HepG2 (cell line): ENCODE measurements around the gene GAREM1. TPM values are rescaled to one million over a fixed set of nuclear protein-coding genes. Genes with fewer than 3 reads are reported as not detected.

Experiments
- ATAC-seq: fragments of 200-7000 bp; cut with Tn5 transposase; 3 replicates; pipeline ENCODE4 v1.9.1; 2020; ENCODE audit warnings: mild to moderate bottlenecking, moderate library complexity
- BruUV-seq: library from RNA; stranded (reverse); fragments of 400-500 nt; replicated peaks from 2 replicates; lab custom pipeline; 2021; lab: Mats Ljungman, UMichigan
- CTCF ChIA-PET: fragments of 300-600 bp; formaldehyde crosslinking; extraction: SDS; loops from one replicate; lab custom pipeline; 2021; ENCODE audit warnings: low total read pairs, inconsistent platforms, low intra/inter-chr PET ratio; lab: Yijun Ruan, JAX
- POLR2A ChIA-PET: fragments of 350-600 bp; sonication (Branson Sonifier 250); formaldehyde crosslinking; loops from one replicate; lab custom pipeline; 2020; ENCODE audit warnings: antibody characterized with exemption, inconsistent platforms; lab: Yijun Ruan, JAX
- DNase-seq: peaks from one replicate; pipeline ENCODE4 v3.0.0-alpha.2; 2015; ENCODE audit warnings: low spot score
- FAIRE-seq: peaks from 3 replicates; lab custom pipeline; 2011; peaks lifted over from hg19 to GRCh38; lab: Jason Lieb, UNC
- H2AFZ ChIP-seq: one replicate; pipeline ENCODE4 v1.6.1; 2011; ENCODE audit warnings: low read length, inconsistent platforms
- H3K27ac ChIP-seq: fragments of 300-600 bp; 3 replicates; pipeline ENCODE4 v1.8.0; 2011; ENCODE audit warnings: mixed run types, mild to moderate bottlenecking, mixed read lengths, low read length, inconsistent platforms; ENCODE audit not compliant: insufficient read depth; ENCODE audit errors: extremely low read length
- H3K27me3 ChIP-seq, 2 experiments: fragments of 200-600 bp in 1 of 2; 2 replicates in 1 of 2; 3 replicates in 1 of 2; pipeline versions ENCODE4 v1.6.0 to v1.8.0; 2011; ENCODE audit warnings: low read length in 2 of 2, mild to moderate bottlenecking in 2 of 2, moderate library complexity in 2 of 2, inconsistent platforms in 1 of 2; ENCODE audit not compliant: insufficient read depth in 2 of 2, control insufficient read depth in 1 of 2
- H3K36me3 ChIP-seq, 2 experiments: fragments of 200-600 bp in 1 of 2; replicated peaks in 1 of 2; 2 replicates in 1 of 2; 3 replicates in 1 of 2; pipeline versions ENCODE4 v1.5.1 to v1.8.0; 2011; ENCODE audit warnings: low read length in 2 of 2, inconsistent platforms in 1 of 2; ENCODE audit not compliant: insufficient read depth in 2 of 2, control insufficient read depth in 1 of 2
- H3K4me1 ChIP-seq: 2 replicates; pipeline ENCODE4 v1.5.1; 2012; ENCODE audit warnings: low read length, inconsistent platforms; ENCODE audit not compliant: insufficient read depth
- H3K4me2 ChIP-seq: 2 replicates; pipeline ENCODE4 v1.6.0; 2011; ENCODE audit warnings: low read depth, low read length, inconsistent platforms
- H3K4me3 ChIP-seq, 3 experiments: fragments of 200-600 bp in 1 of 3; sonication (generic), shearing (Covaris generic) in 1 of 3; replicated peaks in 1 of 3; 2 replicates each; pipeline ENCODE4 v1.5.1; 2011 to 2016; ENCODE audit warnings: low read length in 3 of 3, inconsistent platforms in 2 of 3, low read depth in 2 of 3, mild to moderate bottlenecking in 2 of 3, control low read depth in 1 of 3, mixed read lengths in 1 of 3; ENCODE audit not compliant: insufficient read depth in 1 of 3
- H3K79me2 ChIP-seq: one replicate; pipeline ENCODE4 v1.6.1; 2011; ENCODE audit warnings: low read length, inconsistent platforms; ENCODE audit not compliant: insufficient read depth
- H3K9ac ChIP-seq: 2 replicates; pipeline ENCODE4 v1.6.0; 2011; ENCODE audit warnings: mild to moderate bottlenecking, low read depth, low read length, inconsistent platforms; ENCODE audit not compliant: insufficient read depth
- H3K9me3 ChIP-seq: 2 replicates; pipeline ENCODE4 v1.5.1; 2012; ENCODE audit warnings: mild to moderate bottlenecking, low read length
- H4K20me1 ChIP-seq: 2 replicates; pipeline ENCODE4 v1.6.0; 2011; ENCODE audit warnings: inconsistent platforms, mild to moderate bottlenecking, low read length, moderate library complexity; ENCODE audit not compliant: insufficient read depth
- GZF1 ChIP-seq: sonication (generic); formaldehyde crosslinking; IDR thresholded peaks from 2 replicates; pipeline ENCODE4 v1.5.1; 2020; ENCODE audit warnings: mild to moderate bottlenecking, missing genetic modification reagents
- MTF1 ChIP-seq: sonication (generic); formaldehyde crosslinking; IDR thresholded peaks from 2 replicates; pipeline ENCODE4 v1.5.0; 2020; ENCODE audit warnings: missing genetic modification reagents
- MYNN ChIP-seq: sonication (generic); formaldehyde crosslinking; IDR thresholded peaks from 2 replicates; pipeline ENCODE4 v1.4.0; 2020; ENCODE audit warnings: mild to moderate bottlenecking, low read depth, missing genetic modification reagents
- POLR2G ChIP-seq: fragments of 200-400 bp; formaldehyde crosslinking; IDR thresholded peaks from 2 replicates; pipeline ENCODE4 v1.6.1; 2018; ENCODE audit warnings: mild to moderate bottlenecking, low read depth, low read length, moderate library complexity
- SNRNP70 ChIP-seq: fragments of 200-400 bp; formaldehyde crosslinking; IDR thresholded peaks from 2 replicates; pipeline ENCODE4 v1.6.1; 2017; ENCODE audit warnings: mild to moderate bottlenecking, low read depth, low read length, moderate library complexity
- SRSF1 ChIP-seq: fragments of 200-400 bp; formaldehyde crosslinking; optimal IDR thresholded peaks from 2 replicates; pipeline ENCODE3; 2017; ENCODE audit warnings: mild to moderate bottlenecking, low read depth, low read length, moderate library complexity
- ZNF326 ChIP-seq: sonication (generic); formaldehyde crosslinking; IDR thresholded peaks from 2 replicates; pipeline ENCODE4 v1.4.0; 2020; ENCODE audit warnings: missing genetic modification reagents, borderline replicate concordance
- ZNF451 ChIP-seq: sonication (generic); formaldehyde crosslinking; IDR thresholded peaks from 2 replicates; pipeline ENCODE4 v1.5.0; 2020; ENCODE audit warnings: mild to moderate bottlenecking, missing genetic modification reagents
- ZNF543 ChIP-seq: sonication (generic); formaldehyde crosslinking; IDR thresholded peaks from 2 replicates; pipeline ENCODE4 v1.4.0; 2020; ENCODE audit warnings: mild to moderate bottlenecking, missing genetic modification reagents
- ZNF670 ChIP-seq: sonication (generic); formaldehyde crosslinking; IDR thresholded peaks from 2 replicates; pipeline ENCODE4 v1.8.0; 2022; ENCODE audit warnings: mild to moderate bottlenecking, missing genetic modification reagents, borderline replicate concordance
- WGBS: methylation state at CpG from one replicate; pipeline ENCODE4 v1.1.6; 2017; ENCODE audit warnings: low lambda C conversion rate; 5-methylcytosine and 5-hydroxymethylcytosine counted together
- in situ Hi-C: cut with HindIII; loops from 2 replicates; pipeline ENCODE4 v1.10.0; 2017; ENCODE audit warnings: low pct_unique_long_range_greater_than_20kb; ENCODE audit not compliant: extremely low pct_ligation_motif_present
- intact Hi-C: fragments of 100-400 bp; cut with micrococcal nuclease; formaldehyde crosslinking; loops from one replicate; pipeline ENCODE4 v1.10.0; 2022; ENCODE audit not compliant: unreplicated experiment
- polyA plus RNA-seq, 8 experiments: library from polyadenylated mRNA; depleted of rRNA in 3 of 8; stranded (reverse) in 7 of 8; unstranded in 1 of 8; fragments of >200 nt; fragmentation: Illumina TruSeq in 4 of 8; extraction: Trizol in 4 of 8; gene quantifications; 2 replicates each; pipeline versions ENCODE4 v1.2.1 to v1.2.3, GENCODE V29; 2011 to 2016; ENCODE audit warnings: low read depth in 4 of 8, missing spikeins in 1 of 8, mixed read lengths in 1 of 8; ENCODE audit not compliant: insufficient read depth in 1 of 8
- total RNA-seq, 5 experiments: library from RNA; depleted of rRNA; stranded (reverse); fragments of >200 nt; fragmentation: Illumina TruSeq; extraction: Trizol; gene quantifications; 2 replicates each; pipeline ENCODE4 v1.2.3, GENCODE V29; 2016; ENCODE audit warnings: low read depth in 1 of 5
- TF ChIP-seq, protein P1 (sequence below): sonication (generic); formaldehyde crosslinking; IDR thresholded peaks from 2 replicates; pipeline ENCODE4 v1.4.0; 2020; ENCODE audit warnings: missing genetic modification reagents; ENCODE audit errors: not compliant biosample characterization
- TF ChIP-seq, protein P2 (sequence below): sonication (generic); formaldehyde crosslinking; IDR thresholded peaks from 2 replicates; pipeline ENCODE4 v1.4.0; 2020; ENCODE audit warnings: missing genetic modification reagents
- TF ChIP-seq, protein P3 (sequence below): sonication (generic); formaldehyde crosslinking; IDR thresholded peaks from 2 replicates; pipeline ENCODE4 v1.4.0; 2020; ENCODE audit warnings: missing genetic modification reagents

Gene GAREM1
- total and polyA plus RNA-seq, 2 of the 13 experiments (the other 11 are each of a cell fraction or from before 2014, with no cell fraction given) = 2.5 to 2.9 TPM

DNA sequence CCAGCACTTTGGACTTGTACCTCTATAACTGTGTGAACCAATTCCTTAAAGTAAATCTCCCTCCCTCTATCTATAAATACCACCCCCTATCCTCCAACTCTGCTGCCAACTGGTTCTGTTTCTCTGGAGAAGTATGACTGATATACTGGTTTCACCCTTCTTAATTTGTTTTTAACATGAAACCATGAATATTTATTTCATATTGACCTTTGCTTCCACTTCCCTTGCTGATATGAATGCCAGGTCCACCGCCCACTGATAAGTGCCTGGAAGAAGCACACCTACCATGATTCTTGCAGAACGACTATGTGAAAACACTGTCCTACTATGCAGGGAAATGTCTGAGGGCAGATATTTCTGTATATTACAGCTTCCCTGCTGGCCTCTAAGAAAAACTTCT lies 131.6 kb downstream of the GAREM1 start:
- WGBS = 94% methylated on average over 2 of the region's 2 CpGs
- ChIA-PET POLR2A (no interaction called here), CTCF (no interaction called here)
- Histone ChIP-seq H3K9me3 (no peaks in the 10 kb centered on the region), H3K79me2 (no peaks in the 10 kb centered on the region), H3K4me3 (no peak overlapping the region), H3K27ac (no peak overlapping the region), H3K4me1 (no peaks in the 10 kb centered on the region), H4K20me1 (no peaks in the 10 kb centered on the region), H3K36me3 (no peaks in the 10 kb centered on the region), H3K27me3 (no peaks in the 10 kb centered on the region), H3K9ac (no peak overlapping the region), H3K4me2 (no peak overlapping the region), H2AFZ (no peak overlapping the region)
- no peak for TF ChIP-seq ZNF670 (CRISPR knock-in tag)
- no TSS peak for BruUV-seq
- in situ Hi-C loops = no loop called here
- intact Hi-C loops = no loop called here
- ATAC-seq (no peak), FAIRE-seq (no peak), DNase-seq (no peak)

DNA sequence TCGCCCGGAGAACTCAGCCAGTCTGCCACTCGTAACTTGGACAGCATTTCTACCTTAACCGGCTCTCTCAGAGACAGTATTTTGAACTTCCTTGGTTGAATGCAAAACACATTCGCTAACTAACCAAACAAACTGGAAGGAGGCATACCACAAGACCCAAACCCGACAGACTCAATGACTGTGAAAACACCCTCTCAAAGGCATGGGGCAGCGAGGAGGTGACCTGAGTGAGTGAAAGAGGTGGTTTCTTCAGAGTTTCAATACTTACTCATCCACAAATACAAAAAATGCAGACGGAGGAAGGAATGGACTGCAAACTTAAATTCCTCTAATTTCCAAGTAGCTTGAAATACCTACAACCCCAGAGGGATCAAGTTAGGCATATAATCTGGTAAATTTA lies 132.9 kb downstream of the GAREM1 start:
- FAIRE-seq = no peak
- in situ Hi-C loops = no loop called here

More for the DNA sequence above, 132.9 kb downstream of the GAREM1 start:
- no peaks in the 10 kb centered on the region for H3K36me3 ChIP-seq
- no peaks in the 10 kb centered on the region for H3K9me3 ChIP-seq
- no peaks in the 10 kb centered on the region for H4K20me1 ChIP-seq
- ATAC-seq (no peak), DNase-seq (no peak)
- no peak overlapping the region for H3K4me3 ChIP-seq
- TF ChIP-seq SRSF1 (no peak), GZF1 (CRISPR knock-in tag) (no peak), MTF1 (CRISPR knock-in tag) (no peak), MYNN (CRISPR knock-in tag) (no peak), SNRNP70 (no peak), POLR2G (no peak), ZNF451 (no peak), ZNF543 (CRISPR knock-in tag) (no peak), ZNF326 (CRISPR knock-in tag) (no peak)
- TF ChIP-seq, protein P1, sequence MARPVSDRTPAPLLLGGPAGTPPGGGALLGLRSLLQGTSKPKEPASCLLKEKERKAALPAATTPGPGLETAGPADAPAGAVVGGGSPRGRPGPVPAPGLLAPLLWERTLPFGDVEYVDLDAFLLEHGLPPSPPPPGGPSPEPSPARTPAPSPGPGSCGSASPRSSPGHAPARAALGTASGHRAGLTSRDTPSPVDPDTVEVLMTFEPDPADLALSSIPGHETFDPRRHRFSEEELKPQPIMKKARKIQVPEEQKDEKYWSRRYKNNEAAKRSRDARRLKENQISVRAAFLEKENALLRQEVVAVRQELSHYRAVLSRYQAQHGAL (CRISPR knock-in tag) = no peak
- TF ChIP-seq, protein P2, sequence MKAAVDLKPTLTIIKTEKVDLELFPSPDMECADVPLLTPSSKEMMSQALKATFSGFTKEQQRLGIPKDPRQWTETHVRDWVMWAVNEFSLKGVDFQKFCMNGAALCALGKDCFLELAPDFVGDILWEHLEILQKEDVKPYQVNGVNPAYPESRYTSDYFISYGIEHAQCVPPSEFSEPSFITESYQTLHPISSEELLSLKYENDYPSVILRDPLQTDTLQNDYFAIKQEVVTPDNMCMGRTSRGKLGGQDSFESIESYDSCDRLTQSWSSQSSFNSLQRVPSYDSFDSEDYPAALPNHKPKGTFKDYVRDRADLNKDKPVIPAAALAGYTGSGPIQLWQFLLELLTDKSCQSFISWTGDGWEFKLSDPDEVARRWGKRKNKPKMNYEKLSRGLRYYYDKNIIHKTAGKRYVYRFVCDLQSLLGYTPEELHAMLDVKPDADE (CRISPR knock-in tag) = no peak
- TF ChIP-seq, protein P3, sequence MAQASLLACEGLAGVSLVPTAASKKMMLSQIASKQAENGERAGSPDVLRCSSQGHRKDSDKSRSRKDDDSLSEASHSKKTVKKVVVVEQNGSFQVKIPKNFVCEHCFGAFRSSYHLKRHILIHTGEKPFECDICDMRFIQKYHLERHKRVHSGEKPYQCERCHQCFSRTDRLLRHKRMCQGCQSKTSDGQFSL = no peak
- no peak overlapping the region for H2AFZ ChIP-seq
- H3K4me2 ChIP-seq = no peak overlapping the region
- H3K27me3 ChIP-seq = no peaks in the 10 kb centered on the region
- no peak overlapping the region for H3K9ac ChIP-seq
- ChIA-PET POLR2A (no interaction called here), CTCF (no interaction called here)
- no peaks in the 10 kb centered on the region for H3K4me1 ChIP-seq
- intact Hi-C loops = no loop called here
- no peak overlapping the region for H3K27ac ChIP-seq
- no TSS peak for BruUV-seq
- H3K79me2 ChIP-seq = no peaks in the 10 kb centered on the region
- 93% methylated on average over 8 of the region's 8 CpGs for WGBS
